Activated CD4-positive, alpha-beta memory T cell treated with anti-CD3 and anti-CD28 coated beads for 36 hours (primary cell): Measurements from ENCODE around the gene ZNF841. TPM values are rescaled to one million over a fixed set of nuclear protein-coding genes. Genes with fewer than 3 reads are reported as not detected.

Source experiments
- CTCF ChIA-PET: fragments of 350-600 bp; sonication (Branson Sonifier 250); formaldehyde crosslinking; loops from one replicate; lab custom pipeline; 2021; ENCODE audit warnings: antibody characterized with exemption, inconsistent platforms; lab: Charles Lee
- POLR2A ChIA-PET: fragments of 350-600 bp; sonication (Branson Sonifier 250); formaldehyde crosslinking; loops from one replicate; lab custom pipeline; 2021; ENCODE audit warnings: antibody characterized with exemption; lab: Charles Lee
- DNase-seq: peaks from one replicate; pipeline ENCODE4 v3.0.0-alpha.2; 2020
- H3K27ac Mint-ChIP-seq: one replicate; pipeline ENCODE4 v1.8.0; 2021; ENCODE audit warnings: mixed read lengths
- H3K27me3 Mint-ChIP-seq: one replicate; pipeline ENCODE4 v1.8.0; 2021; ENCODE audit warnings: mixed read lengths
- H3K36me3 Mint-ChIP-seq: one replicate; pipeline ENCODE4 v1.8.0; 2021; ENCODE audit warnings: mixed read lengths
- H3K4me1 Mint-ChIP-seq: one replicate; pipeline ENCODE4 v1.8.0; 2021; ENCODE audit warnings: low read depth, mixed read lengths
- H3K4me3 Mint-ChIP-seq: one replicate; pipeline ENCODE4 v1.8.0; 2021; ENCODE audit warnings: mild to moderate bottlenecking, mixed read lengths
- H3K9me3 Mint-ChIP-seq: one replicate; pipeline ENCODE4 v1.8.0; 2021; ENCODE audit warnings: mixed read lengths
- intact Hi-C: fragments of 100-400 bp; cut with micrococcal nuclease; formaldehyde crosslinking; loops from one replicate; pipeline ENCODE4 v1.15.1; 2023
- total RNA-seq, 2 experiments: library from RNA; stranded (reverse); gene quantifications; one replicate each; pipeline ENCODE4 v1.2.3, GENCODE V29; 2021

ZNF841 gene
- total RNA-seq, 2 experiments from 2014 or later, result 14.5 to 17.0 TPM

- intact Hi-C loops, result loop anchor here (1.0 kb wide), 1 partner anchor 8 kb away; no protein-coding TSS in a partner anchor
- ChIA-PET CTCF (no interaction called here), POLR2A (interaction anchor here (0.7 kb wide), 1 partner anchor 541 kb away, joined by 3 read pairs; no protein-coding TSS in a partner anchor)
- no peak for DNase-seq
- Mint-ChIP-seq H3K9me3 (peaks cover 90% of the 10 kb centered on the region), H3K27ac (no peak overlapping the region), H3K4me1 (no peaks in the 10 kb centered on the region), H3K4me3 (no peak overlapping the region), H3K27me3 (no peaks in the 10 kb centered on the region), H3K36me3 (peaks cover 96% of the 10 kb centered on the region)
Observed at GRCh38 chr19:52020506-52020905, 75.1 kb downstream of the ZNF841 start.

Other genes with a start within 250 kb of the ZNF841 start
- 1 to 10 TPM; 4.1 to 5.3 TPM for gene ZNF577, start 207.8 kb downstream of the ZNF841 start, total RNA-seq
- gene ZNF649, start 190.7 kb downstream of the ZNF841 start, total RNA-seq, result 1 to 10 TPM; 6.7 to 9.0 TPM
- 1 to 10 TPM; 3.2 to 4.6 TPM for gene ZNF613, start 168.3 kb downstream of the ZNF841 start, total RNA-seq
- gene ZNF350, start 108.9 kb downstream of the ZNF841 start, total RNA-seq, result 1 to 10 TPM; 6.9 to 8.1 TPM
- gene ZNF615, start 87.6 kb downstream of the ZNF841 start, total RNA-seq, result 1 to 10 TPM; 7.5 to 7.8 TPM
- 1 to 10 TPM; 7.2 TPM for gene ZNF614, start 67.4 kb downstream of the ZNF841 start, total RNA-seq
- gene ZNF432, start 46.9 kb downstream of the ZNF841 start, total RNA-seq, result 1 to 10 TPM; 8.3 to 8.8 TPM
- gene ZNF616, start 44.2 kb upstream of the ZNF841 start, total RNA-seq, result 10 to 100 TPM; 10.5 to 11.6 TPM
- gene ZNF836, start 75.9 kb upstream of the ZNF841 start, total RNA-seq, result 10 to 100 TPM in 1 of 2 experiments, 1 to 10 TPM in 1; 8.2 to 12.8 TPM
- 100 to 1,000 TPM; 224 to 229 TPM for gene PPP2R1A, start 94.3 kb upstream of the ZNF841 start, total RNA-seq
- 10 to 100 TPM; 21.6 to 23.2 TPM for gene ZNF766, start 173.8 kb upstream of the ZNF841 start, total RNA-seq
- gene ZNF480, start 201.4 kb upstream of the ZNF841 start, total RNA-seq, result 1 to 10 TPM; 3.4 to 4.1 TPM
- 1 to 10 TPM; 1.7 to 2.1 TPM for gene ZNF610, start 240.5 kb upstream of the ZNF841 start, total RNA-seq